Raji (cell line): Measurements from ENCODE around the gene ADAMTS14.

Source experiments
- POLR2A ChIP-seq: IDR thresholded peaks from 2 replicates; pipeline ENCODE4 v1.6.1; 2011; ENCODE audit warnings: low read depth, low read length, control low read depth; ENCODE audit not compliant: insufficient read depth

ADAMTS14 gene

DNA sequence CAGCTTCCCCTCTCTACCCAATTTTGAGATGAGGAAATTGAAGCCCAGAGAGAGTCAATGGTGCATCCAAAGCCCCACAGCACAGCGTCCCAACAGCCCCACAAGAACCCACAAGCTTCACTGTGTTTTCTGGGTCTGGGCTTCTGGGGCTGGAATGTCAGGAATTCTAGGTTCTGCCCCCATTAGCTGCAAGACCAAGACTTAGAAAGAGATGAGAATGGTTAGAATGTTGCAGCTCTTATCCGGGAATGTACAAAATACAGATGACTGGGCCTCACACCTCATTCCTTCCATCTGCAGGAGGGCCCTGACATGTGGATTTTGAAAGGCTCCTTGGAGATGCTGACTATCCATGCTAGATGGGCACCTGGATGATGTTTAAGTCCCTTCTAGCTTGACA is 137.4 kb downstream of the ADAMTS14 start:
- TF ChIP-seq POLR2A, result no peak

DNA sequence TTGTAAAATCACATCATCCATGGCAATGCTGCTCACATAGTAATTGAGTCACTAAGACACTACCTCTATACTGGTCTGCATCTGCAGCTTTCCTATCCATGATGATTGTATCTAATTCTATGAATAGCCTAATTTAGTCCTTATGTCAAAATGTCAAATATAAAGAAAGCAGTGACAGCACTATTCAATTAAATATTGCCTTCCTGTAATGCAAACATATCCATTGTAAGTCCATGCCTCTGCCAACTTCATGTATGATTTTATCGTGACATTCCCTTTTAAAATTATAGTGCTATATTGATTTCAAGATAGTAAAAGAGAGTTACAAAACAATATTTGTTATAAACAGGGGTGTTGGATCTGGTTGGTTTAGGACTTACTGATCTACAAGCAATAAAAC is 138.7 kb downstream of the ADAMTS14 start:
- TF ChIP-seq POLR2A, result no peak

DNA sequence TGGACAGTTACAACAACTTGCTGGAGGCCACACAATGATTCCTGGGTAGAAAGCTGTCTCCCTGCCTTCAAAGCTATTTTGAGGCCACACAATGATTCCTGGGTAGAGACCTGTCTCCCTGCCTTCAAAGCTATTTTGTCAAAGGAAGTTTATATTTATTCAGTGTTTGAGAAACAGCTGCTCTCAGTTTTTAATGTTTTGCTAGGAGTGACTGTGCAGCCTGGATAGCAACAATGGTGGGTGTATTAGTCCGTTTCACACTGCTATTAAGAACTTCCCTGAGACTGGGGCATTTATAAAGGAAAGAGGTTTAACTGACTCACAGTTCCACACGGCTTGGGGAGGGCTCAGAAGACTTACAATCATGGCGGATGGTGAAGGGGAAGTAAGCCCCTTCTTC is 139.6 kb downstream of the ADAMTS14 start:
- TF ChIP-seq POLR2A, result no peak
